CD14-positive monocyte (primary cell): ENCODE results near the gene CHN2. TPM values are rescaled to one million over a fixed set of nuclear protein-coding genes. Genes with fewer than 3 reads are reported as not detected.

Source experiments
- DNase-seq, 3 donors: peaks; one replicate each; pipeline ENCODE4 v3.0.0-alpha.2; 2011 to 2022
- H2AFZ ChIP-seq: 2 replicates; pipeline ENCODE4 v1.6.0; 2012; ENCODE audit warnings: mild to moderate bottlenecking, low read depth, low read length, inconsistent platforms; ENCODE audit not compliant: insufficient read depth, poor library complexity, severe bottlenecking
- H3K27ac ChIP-seq, 2 donors: 1 replicate in 1 of 2; 2 replicates in 1 of 2; pipeline ENCODE4 v1.5.1; 2012 to 2013; ENCODE audit warnings: low read length in 2 of 2, control low read depth in 1 of 2, inconsistent platforms in 1 of 2, low read depth in 1 of 2, mild to moderate bottlenecking in 1 of 2
- H3K27me3 ChIP-seq, 2 donors: one replicate each; pipeline versions ENCODE4 v1.6.0 to v1.6.1; 2011 to 2013; ENCODE audit warnings: low read length in 2 of 2; ENCODE audit not compliant: control insufficient read depth in 2 of 2, insufficient read depth in 2 of 2
- H3K36me3 ChIP-seq, 2 donors: replicated peaks in 1 of 2; 1 replicate in 1 of 2; 2 replicates in 1 of 2; pipeline versions ENCODE4 v1.5.1 to v1.6.1; 2012 to 2013; ENCODE audit warnings: low read length in 2 of 2, control low read depth in 1 of 2, inconsistent platforms in 1 of 2, mild to moderate bottlenecking in 1 of 2; ENCODE audit not compliant: insufficient read depth in 2 of 2, control insufficient read depth in 1 of 2
- H3K4me1 ChIP-seq, 2 donors: 1 replicate in 1 of 2; 2 replicates in 1 of 2; pipeline versions ENCODE4 v1.5.1 to v1.6.1; 2012 to 2013; ENCODE audit warnings: low read length in 2 of 2, control low read depth in 1 of 2, inconsistent platforms in 1 of 2, mild to moderate bottlenecking in 1 of 2, moderate library complexity in 1 of 2; ENCODE audit not compliant: insufficient read depth in 2 of 2, control insufficient read depth in 1 of 2
- H3K4me2 ChIP-seq: replicated peaks from 2 replicates; pipeline ENCODE3; 2012; ENCODE audit warnings: low read length, moderate library complexity, mild to moderate bottlenecking; ENCODE audit not compliant: poor library complexity, severe bottlenecking; ENCODE audit errors: extremely low read depth
- H3K4me3 ChIP-seq, 3 experiments: fragments of 200-600 bp in 1 of 3; sonication (generic) in 1 of 3; replicated peaks in 1 of 3; 1 replicate in 2 of 3; 2 replicates in 1 of 3; pipeline ENCODE4 v1.5.1; 2011 to 2013; ENCODE audit warnings: low read length in 3 of 3, mild to moderate bottlenecking in 3 of 3, control low read depth in 2 of 3, low read depth in 2 of 3, inconsistent platforms in 1 of 3, moderate library complexity in 1 of 3
- H3K79me2 ChIP-seq: 2 replicates; pipeline ENCODE4 v1.6.0; 2012; ENCODE audit warnings: mild to moderate bottlenecking, control low read depth, inconsistent platforms, low read length, moderate library complexity; ENCODE audit not compliant: insufficient read depth
- H3K9ac ChIP-seq: 2 replicates; pipeline ENCODE4 v1.6.0; 2017; ENCODE audit warnings: low read length, mild to moderate bottlenecking; ENCODE audit not compliant: insufficient read depth, poor library complexity, severe bottlenecking
- H3K9me3 ChIP-seq, 2 donors: replicated peaks in 1 of 2; 1 replicate in 1 of 2; 2 replicates in 1 of 2; pipeline versions ENCODE4 v1.5.1 to v1.6.1; 2012 to 2013; ENCODE audit warnings: low read length in 2 of 2, control low read depth in 1 of 2; ENCODE audit not compliant: control insufficient read depth in 1 of 2, insufficient read depth in 1 of 2
- H4K20me1 ChIP-seq: 2 replicates; pipeline ENCODE4 v1.6.0; 2012; ENCODE audit warnings: mild to moderate bottlenecking, low read length, control low read depth, moderate library complexity; ENCODE audit not compliant: insufficient read depth
- H3K27ac Mint-ChIP-seq, 7 donors: one replicate each; pipeline ENCODE4 v1.8.0; 2020; ENCODE audit warnings: mild to moderate bottlenecking in 7 of 7, mixed read lengths in 7 of 7, moderate library complexity in 6 of 7, inconsistent platforms in 2 of 7
- H3K27me3 Mint-ChIP-seq, 3 donors: one replicate each; pipeline ENCODE4 v1.8.0; 2021 to 2022; ENCODE audit warnings: low read depth in 3 of 3, mild to moderate bottlenecking in 3 of 3, mixed read lengths in 3 of 3, moderate library complexity in 3 of 3, inconsistent platforms in 1 of 3
- H3K36me3 Mint-ChIP-seq, 2 donors: one replicate each; pipeline ENCODE4 v1.8.0; 2020; ENCODE audit warnings: mixed read lengths in 2 of 2, inconsistent platforms in 1 of 2, mild to moderate bottlenecking in 1 of 2
- H3K4me1 Mint-ChIP-seq: one replicate; pipeline ENCODE4 v1.8.0; 2020; ENCODE audit warnings: mild to moderate bottlenecking, mixed read lengths
- H3K4me3 Mint-ChIP-seq, 2 donors: one replicate each; pipeline ENCODE4 v1.8.0; 2020; ENCODE audit warnings: mild to moderate bottlenecking in 2 of 2, mixed read lengths in 2 of 2, moderate library complexity in 1 of 2
- H3K9me3 Mint-ChIP-seq, 7 donors: one replicate each; pipeline ENCODE4 v1.8.0; 2020 to 2022; ENCODE audit warnings: mixed read lengths in 7 of 7, mild to moderate bottlenecking in 6 of 7, moderate library complexity in 6 of 7, inconsistent platforms in 2 of 7
- WGBS: methylation state at CpG from one replicate; pipeline ENCODE4 v1.1.5; 2013; ENCODE audit warnings: missing lambda C conversion rate; ENCODE audit not compliant: insufficient coverage; 5-methylcytosine and 5-hydroxymethylcytosine counted together
- intact Hi-C, 2 donors: fragments of 100-400 bp; cut with micrococcal nuclease; formaldehyde crosslinking; loops; one replicate each; pipeline versions ENCODE4 v1.15.0 to v1.15.1; 2023
- polyA plus RNA-seq, 3 donors: library from polyadenylated mRNA; depleted of rRNA in 1 of 3; unstranded in 2 of 3; stranded (reverse) in 1 of 3; fragments of 300-500 nt in 2 of 3; fragments of >200 nt in 1 of 3; fragmentation: Illumina TruSeq in 2 of 3; gene quantifications; 1 replicate in 2 of 3; 2 replicates in 1 of 3; pipeline ENCODE4 v1.2.3, GENCODE V29; 2012 to 2021
- TF ChIP-seq, protein P1 (sequence below): fragments of 200-600 bp; IDR thresholded peaks from one replicate; pipeline ENCODE4 v1.8.0; 2022; ENCODE audit warnings: antibody characterized with exemption, mild to moderate bottlenecking

The CHN2 gene
- polyA plus RNA-seq, 3 donors: 26.6 to 66.5 (median 44.8) TPM

DNA sequence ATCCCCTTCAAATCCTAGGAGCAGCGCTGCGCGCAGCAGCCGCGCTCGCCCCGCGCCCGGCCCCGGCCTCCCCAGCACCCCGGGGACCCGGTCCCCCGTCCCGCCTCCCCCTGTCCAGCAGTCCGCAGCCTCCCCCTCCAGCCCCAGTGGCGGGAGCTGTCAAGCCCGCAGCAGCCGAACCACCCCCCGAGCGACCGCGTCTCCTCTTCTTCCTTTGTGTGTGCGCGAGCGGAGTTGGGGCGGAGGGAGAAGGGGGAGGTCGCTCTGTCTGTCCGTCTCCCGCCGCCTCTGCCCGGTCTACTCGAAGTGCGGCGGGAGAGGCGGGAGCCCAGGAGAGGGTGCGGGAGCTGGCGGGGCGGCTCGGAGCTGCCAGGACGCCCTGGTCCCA lies 375 bp upstream of the CHN2 start:
- peaks cover 67% of the 10 kb centered on the region for H4K20me1 ChIP-seq
- peaks cover 7% of the 10 kb centered on the region for H3K79me2 ChIP-seq
- peak overlapping the region in 1 of 2 donors; percentile 75 for H3K27ac ChIP-seq
- H3K9ac ChIP-seq: peak overlapping the region; percentile 82
- Mint-ChIP-seq H3K4me3 (peak overlapping the region; percentile 88 to 100), H3K9me3 (peaks cover 0 to 7% (median 2%) of the 10 kb centered on the region in 7 donors), H3K36me3 (peaks cover 28 to 32% of the 10 kb centered on the region in 2 donors), H3K27me3 (peaks cover 24 to 40% (median 24%) of the 10 kb centered on the region in 3 donors), H3K4me1 (peaks cover 39% of the 10 kb centered on the region), H3K27ac (no peak overlapping the region)
- DNase-seq: peak in 1 of 3 donors; percentile 18
- no peaks in the 10 kb centered on the region for H3K36me3 ChIP-seq
- intact Hi-C loops: loop anchor here (5.0 to 10.0 kb wide), 4 partner anchors 49 to 213 kb away; partner anchors contain the start of gene CPVL (in 1 of the 2)
- TF ChIP-seq, protein P1, sequence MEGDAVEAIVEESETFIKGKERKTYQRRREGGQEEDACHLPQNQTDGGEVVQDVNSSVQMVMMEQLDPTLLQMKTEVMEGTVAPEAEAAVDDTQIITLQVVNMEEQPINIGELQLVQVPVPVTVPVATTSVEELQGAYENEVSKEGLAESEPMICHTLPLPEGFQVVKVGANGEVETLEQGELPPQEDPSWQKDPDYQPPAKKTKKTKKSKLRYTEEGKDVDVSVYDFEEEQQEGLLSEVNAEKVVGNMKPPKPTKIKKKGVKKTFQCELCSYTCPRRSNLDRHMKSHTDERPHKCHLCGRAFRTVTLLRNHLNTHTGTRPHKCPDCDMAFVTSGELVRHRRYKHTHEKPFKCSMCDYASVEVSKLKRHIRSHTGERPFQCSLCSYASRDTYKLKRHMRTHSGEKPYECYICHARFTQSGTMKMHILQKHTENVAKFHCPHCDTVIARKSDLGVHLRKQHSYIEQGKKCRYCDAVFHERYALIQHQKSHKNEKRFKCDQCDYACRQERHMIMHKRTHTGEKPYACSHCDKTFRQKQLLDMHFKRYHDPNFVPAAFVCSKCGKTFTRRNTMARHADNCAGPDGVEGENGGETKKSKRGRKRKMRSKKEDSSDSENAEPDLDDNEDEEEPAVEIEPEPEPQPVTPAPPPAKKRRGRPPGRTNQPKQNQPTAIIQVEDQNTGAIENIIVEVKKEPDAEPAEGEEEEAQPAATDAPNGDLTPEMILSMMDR: no peak
- peaks cover 23 to 36% of the 10 kb centered on the region in 2 donors for H3K4me1 ChIP-seq
- peaks cover 9 to 23% of the 10 kb centered on the region in 2 donors for H3K27me3 ChIP-seq
- 2% methylated on average over 24 of the region's 40 CpGs for WGBS
- H3K4me2 ChIP-seq: peak overlapping the region; percentile 84
- H3K9me3 ChIP-seq: no peaks in the 10 kb centered on the region
- H3K4me3 ChIP-seq: peak overlapping the region; percentile 79 to 89 (median 83)
- H2AFZ ChIP-seq: peak overlapping the region; percentile 84

DNA sequence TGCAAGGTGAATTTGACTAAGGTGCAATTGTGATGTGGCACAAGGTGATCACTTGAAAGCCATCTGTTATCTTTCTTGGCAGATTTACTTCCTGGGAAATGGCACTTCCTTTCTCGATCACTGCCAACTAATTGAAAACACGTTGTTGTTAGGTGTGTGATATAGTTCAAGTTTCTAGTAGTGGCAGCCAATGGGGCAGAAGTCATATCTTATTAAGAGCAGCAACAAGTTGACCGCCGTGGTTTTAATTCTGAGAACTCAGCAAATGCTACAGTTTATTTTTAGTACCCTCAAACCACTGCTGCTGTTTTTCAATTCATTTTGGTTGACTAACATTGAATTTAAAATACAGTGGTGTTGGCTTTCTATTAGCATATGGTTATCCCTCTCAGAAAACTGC lies 1.6 kb downstream of the CHN2 start:
- peaks cover 48% of the 10 kb centered on the region for H3K4me1 Mint-ChIP-seq
- H3K4me3 Mint-ChIP-seq: peak overlapping the region in 1 of 2 donors; percentile 100
- H3K27me3 Mint-ChIP-seq: peaks cover 22 to 40% (median 24%) of the 10 kb centered on the region in 3 donors

More for the DNA sequence above, 1.6 kb downstream of the CHN2 start:
- Mint-ChIP-seq H3K27ac (no peak overlapping the region), H3K9me3 (peaks cover 0 to 6% (median 2%) of the 10 kb centered on the region in 7 donors), H3K36me3 (peaks cover 27 to 33% of the 10 kb centered on the region in 2 donors)
- Histone ChIP-seq H3K4me2 (peak overlapping the region; percentile 84), H4K20me1 (peaks cover 66% of the 10 kb centered on the region), H3K4me1 (peaks cover 32 to 45% of the 10 kb centered on the region in 2 donors), H3K4me3 (peak overlapping the region in 1 of 3 experiments; percentile 89), H2AFZ (no peak overlapping the region), H3K9ac (no peak overlapping the region), H3K79me2 (peaks cover 19% of the 10 kb centered on the region), H3K27ac (no peak overlapping the region), H3K36me3 (no peaks in the 10 kb centered on the region), H3K9me3 (no peaks in the 10 kb centered on the region), H3K27me3 (peaks cover 9 to 23% of the 10 kb centered on the region in 2 donors)
- DNase-seq: no peak
- intact Hi-C loops: loop anchor here (5.0 to 10.0 kb wide), 4 partner anchors 49 to 139 kb away; partner anchors contain the start of gene CPVL (in 2 of the 2)
- WGBS: no CpG with 5 or more reads among the region's 4 CpGs
- TF ChIP-seq, protein P1: no peak
